Measurements from ENCODE around the gene PARP4.
"Not testable (repeated sequence)": the region's sequence is repeated elsewhere in the genome, so short reads cannot be mapped to it uniquely, and the experiment has no call there.

Gene PARP4

DNA sequence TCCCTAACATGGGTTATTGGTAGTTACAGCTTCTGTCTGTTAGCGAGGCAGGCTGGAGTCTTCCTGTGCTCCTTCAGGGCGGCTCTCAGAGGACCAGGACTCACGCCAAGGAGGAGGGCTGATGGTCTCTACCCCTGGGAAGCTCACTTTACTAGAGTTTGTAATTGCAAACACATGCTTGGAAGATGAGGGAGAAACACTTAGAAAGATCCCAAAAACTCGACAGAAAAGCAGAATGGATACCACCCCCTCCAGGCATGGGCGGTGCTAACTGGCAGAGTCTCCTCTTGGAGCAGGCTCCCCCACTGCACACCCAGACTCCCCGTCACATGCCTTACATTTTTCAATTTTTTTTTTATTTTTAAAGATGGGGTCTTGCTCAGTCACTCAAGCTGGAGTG, 62.0 kb downstream of the PARP4 start:
- FAIRE-seq (no peak), DNase-seq (ENCODE audit: insufficient read length, low spot score) (no peak)
- TF ChIP-seq POLR2A (IDR thresholded peaks at IDR 0.05; ENCODE audit: low read depth, low read length): no peak

GRCh38 chr13:24444851-24445250, 67.7 kb downstream of the PARP4 start:
- FAIRE-seq; DNase-seq (ENCODE audit: insufficient read length, low spot score): not testable (repeated sequence)

DNA sequence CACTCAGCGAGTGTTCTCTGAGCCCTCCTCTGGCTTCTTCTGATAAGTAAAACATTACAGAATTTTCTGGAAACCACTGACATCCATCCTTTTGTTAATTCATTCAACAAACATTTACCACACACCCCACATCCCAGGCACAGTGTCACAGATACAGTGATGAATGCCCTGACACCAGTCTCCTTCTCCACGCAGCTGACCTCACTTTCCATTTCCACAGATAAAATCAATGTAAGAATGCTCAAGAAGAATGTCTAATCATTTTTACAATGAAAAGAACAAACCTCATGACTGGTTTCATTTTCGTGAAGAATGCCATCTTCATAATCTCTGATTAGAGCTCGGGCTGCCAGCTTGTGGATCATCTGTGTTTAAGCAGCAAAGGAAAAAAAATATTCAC, 69.2 kb downstream of the PARP4 start:
- no peak for FAIRE-seq
- DNase-seq (ENCODE audit: insufficient read length, low spot score): no peak

GRCh38 chr13:24426045-24426444, 86.5 kb downstream of the PARP4 start:
- DNase-seq (ENCODE audit: insufficient read length, low spot score); FAIRE-seq: not testable (repeated sequence)

More for the DNA sequence above, 69.2 kb downstream of the PARP4 start:
- TF ChIP-seq POLR2A (IDR thresholded peaks at IDR 0.05; ENCODE audit: low read depth, low read length): no peak

- not testable (repeated sequence) for DNase-seq (ENCODE audit: insufficient read length, low spot score); FAIRE-seq
Measured at GRCh38 chr13:24419668-24420067, 92.9 kb downstream of the PARP4 start.

GRCh38 chr13:24407844-24408243, 104.7 kb downstream of the PARP4 start:
- no peak for TF ChIP-seq POLR2A (IDR thresholded peaks at IDR 0.05; ENCODE audit: low read depth, low read length)
- FAIRE-seq (peak; percentile 27), DNase-seq (ENCODE audit: insufficient read length, low spot score) (no peak)

- FAIRE-seq (no peak), DNase-seq (ENCODE audit: insufficient read length, low spot score) (no peak)
- TF ChIP-seq POLR2A (IDR thresholded peaks at IDR 0.05; ENCODE audit: low read depth, low read length): no peak
Measured at GRCh38 chr13:24406524-24406923, 106.1 kb downstream of the PARP4 start.

- DNase-seq (ENCODE audit: insufficient read length, low spot score): no peak
- FAIRE-seq: no peak
- no peak for TF ChIP-seq POLR2A (IDR thresholded peaks at IDR 0.05; ENCODE audit: low read depth, low read length)
Measured at GRCh38 chr13:24396821-24397220, 115.8 kb downstream of the PARP4 start.

GRCh38 chr13:24392972-24393371, 119.6 kb downstream of the PARP4 start:
- no peak for TF ChIP-seq POLR2A (IDR thresholded peaks at IDR 0.05; ENCODE audit: low read depth, low read length)
- FAIRE-seq: no peak
- no peak for DNase-seq (ENCODE audit: insufficient read length, low spot score)

DNA sequence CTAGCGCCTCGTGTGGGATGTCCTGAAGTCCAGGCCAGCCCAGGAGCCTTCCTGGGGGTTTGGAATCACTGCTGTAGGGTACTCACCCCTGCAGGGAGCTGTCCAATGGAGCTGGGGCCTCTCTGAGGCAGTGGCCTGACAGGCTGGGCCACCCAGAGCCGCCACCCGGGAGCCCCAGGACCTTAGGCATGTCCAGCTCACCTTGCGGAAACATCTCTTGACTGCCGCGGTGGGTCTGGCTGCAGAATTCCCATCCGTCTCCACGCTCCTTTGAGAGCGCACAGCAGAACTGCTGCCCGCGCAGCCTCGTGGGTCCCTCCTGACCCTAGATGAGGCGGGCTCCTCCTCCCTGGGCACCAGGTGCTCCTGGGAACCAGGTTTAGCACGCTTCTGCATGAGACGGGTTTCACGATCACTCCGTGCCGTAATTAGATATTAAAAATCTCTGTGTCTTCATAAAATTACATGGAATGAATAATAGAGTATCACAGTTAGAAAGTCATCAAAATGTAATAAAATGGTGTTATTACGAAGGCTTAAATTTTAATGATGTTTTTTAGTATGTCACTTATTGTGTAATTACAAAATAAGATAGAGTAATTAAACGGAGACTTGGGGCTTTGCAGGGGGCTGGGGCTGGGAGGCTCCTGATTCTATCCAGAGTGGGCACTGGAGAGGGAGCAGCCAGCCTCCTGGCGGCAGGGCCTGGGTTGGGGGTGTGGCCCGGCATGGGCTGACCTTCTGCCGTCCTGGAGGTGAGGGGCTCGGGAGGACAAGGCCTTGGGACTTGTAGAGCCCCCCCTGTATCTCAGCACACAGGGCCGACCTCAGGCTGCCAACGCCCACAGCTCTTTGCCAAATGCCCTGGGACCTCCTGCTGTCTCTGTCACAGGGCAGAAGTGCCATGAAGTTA, 120.6 kb downstream of the PARP4 start:
- not testable (repeated sequence) for DNase-seq (ENCODE audit: insufficient read length, low spot score); FAIRE-seq

- FAIRE-seq; DNase-seq (ENCODE audit: insufficient read length, low spot score): not testable (repeated sequence)
Measured at GRCh38 chr13:24390795-24391194, 121.8 kb downstream of the PARP4 start.

- no peak for FAIRE-seq
- DNase-seq (ENCODE audit: insufficient read length, low spot score): no peak
- TF ChIP-seq POLR2A (IDR thresholded peaks at IDR 0.05; ENCODE audit: low read depth, low read length): no peak
Measured at GRCh38 chr13:24389506-24389905, 123.1 kb downstream of the PARP4 start.

GRCh38 chr13:24388743-24389142, 123.8 kb downstream of the PARP4 start:
- DNase-seq (ENCODE audit: insufficient read length, low spot score); FAIRE-seq: not testable (repeated sequence)

GRCh38 chr13:24386816-24387708, 125.5 kb downstream of the PARP4 start:
- FAIRE-seq: no peak
- TF ChIP-seq POLR2A (IDR thresholded peaks at IDR 0.05; ENCODE audit: low read depth, low read length): no peak
- no peak for DNase-seq (ENCODE audit: insufficient read length, low spot score)

DNA sequence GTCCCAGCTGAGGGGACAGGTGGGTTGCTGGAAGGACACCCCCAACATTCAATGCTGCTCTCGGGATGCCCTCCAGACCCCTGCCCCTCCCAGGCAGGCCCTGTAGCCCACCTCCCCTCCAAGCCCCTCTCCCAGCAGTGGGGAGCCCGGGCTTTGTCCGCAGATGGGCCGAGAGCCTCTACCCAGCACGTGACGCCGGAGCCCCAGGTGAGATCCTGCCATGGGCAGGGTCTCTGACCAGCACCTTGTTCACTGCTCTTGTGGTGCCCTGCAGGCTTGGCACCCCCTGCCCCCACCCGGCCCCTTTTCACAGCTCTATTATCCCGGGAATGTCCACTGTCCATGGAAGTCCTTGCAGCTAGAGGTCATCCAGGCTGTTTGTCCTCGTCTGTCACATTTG, 126.7 kb downstream of the PARP4 start:
- DNase-seq (ENCODE audit: insufficient read length, low spot score) (no peak), FAIRE-seq (no peak)
- no peak for TF ChIP-seq POLR2A (IDR thresholded peaks at IDR 0.05; ENCODE audit: low read depth, low read length)

GRCh38 chr13:24384946-24385345, 127.6 kb downstream of the PARP4 start:
- FAIRE-seq; DNase-seq (ENCODE audit: insufficient read length, low spot score): not testable (repeated sequence)

- not testable (repeated sequence) for FAIRE-seq; DNase-seq (ENCODE audit: insufficient read length, low spot score)
Measured at GRCh38 chr13:24384091-24384490, 128.5 kb downstream of the PARP4 start.
